ENCODE results near the gene MRGPRE. TPM values are rescaled to one million over a fixed set of nuclear protein-coding genes. Genes with fewer than 3 reads are reported as not detected.
A peak's percentile ranks its signal among the peaks of the same experiment; 100 is the strongest.

The MRGPRE gene
- total and polyA plus RNA-seq, 7 donors: not detected

GRCh38 chr11:3227568-3228444, 4.4 kb downstream of the MRGPRE start:
- Histone ChIP-seq H3K27me3 (ENCODE audit: insufficient read depth in 3 of 3, low read length in 2 of 3) (peaks cover 0 to 50% (median 13%) of the 10 kb centered on the region in 3 donors), H3K9me3 (no peaks in the 10 kb centered on the region), H3K4me1 (no peaks in the 10 kb centered on the region), H3K36me3 (ENCODE audit: insufficient read depth in 1 of 2, low read depth in 1 of 2) (no peaks in the 10 kb centered on the region), H3K27ac (no peak overlapping the region), H3K4me3 (no peak overlapping the region)
- DNase-seq (peak in 1 of 2 donors; percentile 50), ATAC-seq (no peak)
- TF ChIP-seq, protein P1, sequence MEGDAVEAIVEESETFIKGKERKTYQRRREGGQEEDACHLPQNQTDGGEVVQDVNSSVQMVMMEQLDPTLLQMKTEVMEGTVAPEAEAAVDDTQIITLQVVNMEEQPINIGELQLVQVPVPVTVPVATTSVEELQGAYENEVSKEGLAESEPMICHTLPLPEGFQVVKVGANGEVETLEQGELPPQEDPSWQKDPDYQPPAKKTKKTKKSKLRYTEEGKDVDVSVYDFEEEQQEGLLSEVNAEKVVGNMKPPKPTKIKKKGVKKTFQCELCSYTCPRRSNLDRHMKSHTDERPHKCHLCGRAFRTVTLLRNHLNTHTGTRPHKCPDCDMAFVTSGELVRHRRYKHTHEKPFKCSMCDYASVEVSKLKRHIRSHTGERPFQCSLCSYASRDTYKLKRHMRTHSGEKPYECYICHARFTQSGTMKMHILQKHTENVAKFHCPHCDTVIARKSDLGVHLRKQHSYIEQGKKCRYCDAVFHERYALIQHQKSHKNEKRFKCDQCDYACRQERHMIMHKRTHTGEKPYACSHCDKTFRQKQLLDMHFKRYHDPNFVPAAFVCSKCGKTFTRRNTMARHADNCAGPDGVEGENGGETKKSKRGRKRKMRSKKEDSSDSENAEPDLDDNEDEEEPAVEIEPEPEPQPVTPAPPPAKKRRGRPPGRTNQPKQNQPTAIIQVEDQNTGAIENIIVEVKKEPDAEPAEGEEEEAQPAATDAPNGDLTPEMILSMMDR (IDR thresholded peaks at IDR 0.05): no peak
- intact Hi-C loops (cut with DNase I): no loop called here
- whole genome bisulfite sequencing, 3 donors: 84 to 88% (median 85%) methylated on average over 38 to 46 of the region's 46 CpGs

- H3K4me3 ChIP-seq: no peak overlapping the region
- H3K27ac ChIP-seq: no peak overlapping the region
- ATAC-seq (no peak), DNase-seq (no peak)
- H3K9me3 ChIP-seq: no peaks in the 10 kb centered on the region
- WGBS, 3 donors: 84 to 88% (median 86%) methylated on average over 18 of the region's 18 CpGs
- no peaks in the 10 kb centered on the region for H3K4me1 ChIP-seq
- TF ChIP-seq, protein P1 (IDR thresholded peaks at IDR 0.05): no peak
- H3K36me3 ChIP-seq (ENCODE audit: insufficient read depth in 1 of 2, low read depth in 1 of 2): no peaks in the 10 kb centered on the region
- peaks cover 0 to 56% (median 13%) of the 10 kb centered on the region in 3 donors for H3K27me3 ChIP-seq (ENCODE audit: insufficient read depth in 3 of 3, low read length in 2 of 3)
- intact Hi-C loops (cut with DNase I): no loop called here
Observed at GRCh38 chr11:3226846-3227567, 5.2 kb downstream of the MRGPRE start.

GRCh38 chr11:3225826-3226750, 6.1 kb downstream of the MRGPRE start:
- DNase-seq (no peak), ATAC-seq (no peak)
- Histone ChIP-seq H3K27ac (no peak overlapping the region), H3K36me3 (ENCODE audit: insufficient read depth in 1 of 2, low read depth in 1 of 2) (no peaks in the 10 kb centered on the region), H3K4me3 (no peak overlapping the region), H3K27me3 (ENCODE audit: insufficient read depth in 3 of 3, low read length in 2 of 3) (peaks cover 0 to 57% (median 13%) of the 10 kb centered on the region in 3 donors), H3K4me1 (no peaks in the 10 kb centered on the region), H3K9me3 (no peaks in the 10 kb centered on the region)
- 77 to 82% (median 79%) methylated on average over 19 to 21 of the region's 21 CpGs for WGBS, 3 donors
- intact Hi-C loops (cut with DNase I): no loop called here
- TF ChIP-seq, protein P1 (IDR thresholded peaks at IDR 0.05): no peak

DNA sequence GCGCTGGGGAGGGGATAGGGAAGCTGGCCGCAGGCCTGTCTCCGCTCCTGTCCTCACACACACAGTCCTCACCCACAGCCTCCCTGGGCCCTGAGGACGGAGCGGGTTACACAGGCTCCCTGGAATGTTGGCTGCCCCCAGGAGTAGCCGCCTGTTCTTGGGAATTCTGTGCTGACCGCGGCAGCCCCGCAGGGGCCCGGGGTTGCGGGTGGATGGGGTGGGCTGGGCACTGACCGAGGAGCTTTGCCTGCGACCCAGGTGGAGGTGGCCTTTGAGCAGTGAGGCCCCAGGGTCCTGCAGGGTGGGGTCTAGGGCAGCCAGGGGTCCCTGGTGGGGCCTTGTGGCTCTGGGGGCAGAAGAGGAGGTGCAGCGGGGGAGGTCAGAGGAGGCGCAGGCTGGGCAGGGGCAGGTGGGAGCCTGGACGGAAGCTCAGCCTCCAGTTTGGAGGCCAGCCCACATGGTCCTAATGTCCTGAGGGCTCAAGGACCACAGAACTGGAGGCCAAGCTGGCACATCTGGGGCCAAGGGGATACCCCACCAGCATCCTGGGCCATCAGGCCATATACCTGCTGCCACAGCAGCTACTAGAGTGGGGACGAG, 7.0 kb downstream of the MRGPRE start:
- TF ChIP-seq, protein P1 (IDR thresholded peaks at IDR 0.05): no peak
- whole genome bisulfite sequencing, 3 donors: 68 to 80% (median 70%) methylated on average over 15 to 17 of the region's 17 CpGs
- Histone ChIP-seq H3K4me1 (no peaks in the 10 kb centered on the region), H3K9me3 (no peaks in the 10 kb centered on the region), H3K36me3 (ENCODE audit: insufficient read depth in 1 of 2, low read depth in 1 of 2) (no peaks in the 10 kb centered on the region), H3K4me3 (no peak overlapping the region), H3K27me3 (ENCODE audit: insufficient read depth in 3 of 3, low read length in 2 of 3) (peaks cover 0 to 58% (median 17%) of the 10 kb centered on the region in 3 donors), H3K27ac (no peak overlapping the region)
- intact Hi-C loops (cut with DNase I): no loop called here
- DNase-seq (no peak), ATAC-seq (no peak)
